ENCODE results near the gene MXRA7. TPM values are rescaled to one million over a fixed set of nuclear protein-coding genes. Genes with fewer than 3 reads are reported as not detected.

The MXRA7 gene
- total and polyA plus RNA-seq, 2 of the 4 experiments (the other 2 are of a cell fraction): 168 to 231 TPM

GRCh38 chr17:76644995-76645394, 65.8 kb downstream of the MXRA7 start:
- H3K27me3 ChIP-seq (ENCODE audit: control insufficient read depth, insufficient read depth, low read length): peaks cover 24% of the 10 kb centered on the region

More at GRCh38 chr17:76644995-76645394, 65.8 kb downstream of the MXRA7 start:
- H3K9me3 ChIP-seq (ENCODE audit: control insufficient read depth, insufficient read depth, low read length): no peaks in the 10 kb centered on the region
- CTCF ChIA-PET: no interaction called here
- no peak overlapping the region for H3K23ac ChIP-seq (ENCODE audit: low read depth, low read length)
- ATAC-seq (ENCODE audit: low read depth) (no peak), DNase-seq (no peak)
- H3K14ac ChIP-seq (replicated peaks; ENCODE audit: low read depth, low read length): no peak overlapping the region
- POLR2A ChIA-PET (ENCODE audit: unreplicated experiment): no interaction called here
- in situ Hi-C loops (cut with MboI; ENCODE audit: low sequenced_read_pairs): no loop called here
- TF ChIP-seq CHD1 (IDR thresholded peaks at IDR 0.05; ENCODE audit: low read depth, low read length) (no peak), POLR2A (IDR thresholded peaks at IDR 0.05; ENCODE audit: low read depth, low read length) (no peak), BHLHE40 (IDR thresholded peaks at IDR 0.05; ENCODE audit: low read depth, low read length) (no peak), RCOR1 (IDR thresholded peaks at IDR 0.05; ENCODE audit: insufficient replicate concordance, low read length) (no peak), MAFK (IDR thresholded peaks at IDR 0.05; ENCODE audit: low read depth, low read length) (no peak), CEBPB (IDR thresholded peaks at IDR 0.05; ENCODE audit: low read depth, low read length) (no peak), USF2 (IDR thresholded peaks at IDR 0.05; ENCODE audit: low read depth, low read length) (no peak), MAZ (IDR thresholded peaks at IDR 0.05; ENCODE audit: borderline replicate concordance, low read depth, low read length) (no peak), MXI1 (IDR thresholded peaks at IDR 0.05; ENCODE audit: borderline replicate concordance, low read depth, low read length) (no peak), ELK1 (IDR thresholded peaks at IDR 0.05; ENCODE audit: borderline replicate concordance, low read depth, low read length) (no peak), NFE2L2 (IDR thresholded peaks at IDR 0.05; ENCODE audit: low read depth, low read length) (no peak), CTCF (conservative IDR thresholded peaks at IDR 0.05; ENCODE audit: low read depth, low read length) (no peak), RFX5 (IDR thresholded peaks at IDR 0.05; ENCODE audit: low read depth, low read length) (no peak), FOS (IDR thresholded peaks at IDR 0.05; ENCODE audit: low read depth, low read length) (no peak), SMC3 (IDR thresholded peaks at IDR 0.05; ENCODE audit: low read depth, low read length) (no peak), RAD21 (IDR thresholded peaks at IDR 0.05; ENCODE audit: low read length) (no peak)
- H4K20me1 ChIP-seq (ENCODE audit: insufficient read depth, low read length): no peaks in the 10 kb centered on the region
- no peak overlapping the region for H2AK9ac ChIP-seq (replicated peaks; ENCODE audit: low read depth, low read length, poor library complexity)
- H3K9ac ChIP-seq (ENCODE audit: low read depth, low read length): no peak overlapping the region
- no peak overlapping the region for H4K8ac ChIP-seq (ENCODE audit: low read depth in 2 of 2, low read length in 2 of 2)
- dilution Hi-C loops (cut with HindIII; ENCODE audit: low sequenced_read_pairs, unreplicated experiment): no loop called here
- no peaks in the 10 kb centered on the region for H3K79me1 ChIP-seq (ENCODE audit: low read depth in 1 of 2, low read length in 2 of 2)
- no peak overlapping the region for H2BK20ac ChIP-seq (ENCODE audit: low read depth, low read length)
- H3K36me3 ChIP-seq (ENCODE audit: control insufficient read depth, insufficient read depth, low read length): no peaks in the 10 kb centered on the region
- H2BK5ac ChIP-seq (ENCODE audit: low read depth, low read length, poor library complexity, severe bottlenecking): no peak overlapping the region
- no peak overlapping the region for H3K18ac ChIP-seq (ENCODE audit: low read depth, low read length)
- H2AFZ ChIP-seq (replicated peaks; ENCODE audit: low read length, poor library complexity): no peak overlapping the region
- intact Hi-C loops (cut with micrococcal nuclease): no loop called here
- no peak overlapping the region for H3K56ac ChIP-seq (ENCODE audit: extremely low read depth, insufficient read depth, low read length)
- no peak overlapping the region for H2AK5ac ChIP-seq (ENCODE audit: low read depth, low read length)
- no peak overlapping the region for H4K91ac ChIP-seq (ENCODE audit: insufficient read depth, low read depth, low read length)
- H3K4me1 ChIP-seq (ENCODE audit: control insufficient read depth, insufficient read depth, low read length): no peaks in the 10 kb centered on the region
- no peak overlapping the region for H3K4ac ChIP-seq (ENCODE audit: low read depth, low read length)
- no peak overlapping the region for H3K4me2 ChIP-seq (ENCODE audit: low read depth, low read length)
- H3K4me3 ChIP-seq (ENCODE audit: insufficient read depth, low read depth, low read length): no peak overlapping the region
- 77% methylated on average over 2 of the region's 8 CpGs; no CpG with 5 or more reads in 1 of the 2 experiments for WGBS, 2 experiments (ENCODE audit: extremely low coverage in 2 of 2, insufficient read length in 1 of 2)
- no peak overlapping the region for H2BK120ac ChIP-seq (ENCODE audit: low read depth, low read length)
- H4K5ac ChIP-seq (ENCODE audit: low read depth, low read length): no peak overlapping the region
- no peak overlapping the region for H3K27ac ChIP-seq (ENCODE audit: insufficient read depth, low read length)
- BruUV-seq (replicated peaks): no TSS peak
- H2BK15ac ChIP-seq (ENCODE audit: low read depth, low read length): no peak overlapping the region
- H3K9me1 ChIP-seq (ENCODE audit: insufficient read depth, low read length): no peaks in the 10 kb centered on the region

All from IMR-90 (cell line).